Activated CD8-positive, alpha-beta T cell treated with anti-CD3 and anti-CD28 coated beads for 36 hours (primary cell): Measurements from ENCODE around the gene NAP1L1. TPM values are rescaled to one million over a fixed set of nuclear protein-coding genes. Genes with fewer than 3 reads are reported as not detected.

Source experiments
- ATAC-seq: fragments of 200-7000 bp; cut with Tn5 transposase; one replicate; pipeline ENCODE4 v1.10.0; 2021; ENCODE audit warnings: mild to moderate bottlenecking, moderate library complexity
- CTCF ChIA-PET: fragments of 350-600 bp; sonication (Branson Sonifier 250); formaldehyde crosslinking; loops from one replicate; lab custom pipeline; 2021; ENCODE audit warnings: antibody characterized with exemption; lab: Charles Lee
- POLR2A ChIA-PET: fragments of 350-600 bp; sonication (Branson Sonifier 250); formaldehyde crosslinking; loops from one replicate; lab custom pipeline; 2021; ENCODE audit warnings: antibody characterized with exemption; lab: Charles Lee
- DNase-seq: peaks from one replicate; pipeline ENCODE4 v3.0.0-alpha.2; 2020
- H3K27ac Mint-ChIP-seq: one replicate; pipeline ENCODE4 v1.8.0; 2021; ENCODE audit warnings: mild to moderate bottlenecking, mixed read lengths
- H3K27me3 Mint-ChIP-seq: one replicate; pipeline ENCODE4 v1.8.0; 2021; ENCODE audit warnings: mixed read lengths
- H3K36me3 Mint-ChIP-seq: one replicate; pipeline ENCODE4 v1.8.0; 2021; ENCODE audit warnings: low read depth, mixed read lengths
- H3K4me1 Mint-ChIP-seq: one replicate; pipeline ENCODE4 v1.8.0; 2021; ENCODE audit warnings: low read depth, mixed read lengths
- H3K4me3 Mint-ChIP-seq: one replicate; pipeline ENCODE4 v1.8.0; 2021; ENCODE audit warnings: mild to moderate bottlenecking, moderate library complexity, mixed read lengths
- H3K9me3 Mint-ChIP-seq: one replicate; pipeline ENCODE4 v1.8.0; 2021; ENCODE audit warnings: mixed read lengths
- intact Hi-C: fragments of 100-400 bp; cut with micrococcal nuclease; formaldehyde crosslinking; loops from one replicate; pipeline ENCODE4 v1.10.0; 2022
- total RNA-seq, 2 experiments: library from RNA; stranded (reverse); gene quantifications; one replicate each; pipeline ENCODE4 v1.2.3, GENCODE V29; 2021
- TF ChIP-seq, protein P1 (sequence below): fragments of 200-600 bp; IDR thresholded peaks from one replicate; pipeline ENCODE4 v1.8.0; 2022; ENCODE audit warnings: antibody characterized with exemption, mild to moderate bottlenecking

Gene NAP1L1
- total RNA-seq, 2 experiments from 2014 or later, result 1,090 to 1,104 TPM

DNA sequence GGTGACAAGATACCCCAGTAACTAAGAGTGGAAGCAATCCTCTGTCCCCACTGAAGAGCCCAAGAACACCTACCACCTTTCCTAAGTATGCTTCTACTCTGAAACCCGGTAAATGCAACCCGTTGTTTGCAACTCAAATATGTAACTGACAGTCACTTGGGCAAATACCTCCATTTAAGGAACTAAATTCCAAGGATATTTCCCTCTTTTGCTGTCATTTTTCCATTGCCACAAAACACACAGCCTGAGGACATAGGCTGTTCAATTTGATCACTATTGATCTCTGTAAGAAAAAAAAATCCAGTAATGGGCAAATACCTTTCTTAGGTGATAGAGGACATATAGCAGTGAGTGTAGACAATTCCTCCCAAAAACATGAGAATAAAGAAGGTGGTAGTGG is 46.3 kb downstream of the NAP1L1 start:
- TF ChIP-seq, protein P1, sequence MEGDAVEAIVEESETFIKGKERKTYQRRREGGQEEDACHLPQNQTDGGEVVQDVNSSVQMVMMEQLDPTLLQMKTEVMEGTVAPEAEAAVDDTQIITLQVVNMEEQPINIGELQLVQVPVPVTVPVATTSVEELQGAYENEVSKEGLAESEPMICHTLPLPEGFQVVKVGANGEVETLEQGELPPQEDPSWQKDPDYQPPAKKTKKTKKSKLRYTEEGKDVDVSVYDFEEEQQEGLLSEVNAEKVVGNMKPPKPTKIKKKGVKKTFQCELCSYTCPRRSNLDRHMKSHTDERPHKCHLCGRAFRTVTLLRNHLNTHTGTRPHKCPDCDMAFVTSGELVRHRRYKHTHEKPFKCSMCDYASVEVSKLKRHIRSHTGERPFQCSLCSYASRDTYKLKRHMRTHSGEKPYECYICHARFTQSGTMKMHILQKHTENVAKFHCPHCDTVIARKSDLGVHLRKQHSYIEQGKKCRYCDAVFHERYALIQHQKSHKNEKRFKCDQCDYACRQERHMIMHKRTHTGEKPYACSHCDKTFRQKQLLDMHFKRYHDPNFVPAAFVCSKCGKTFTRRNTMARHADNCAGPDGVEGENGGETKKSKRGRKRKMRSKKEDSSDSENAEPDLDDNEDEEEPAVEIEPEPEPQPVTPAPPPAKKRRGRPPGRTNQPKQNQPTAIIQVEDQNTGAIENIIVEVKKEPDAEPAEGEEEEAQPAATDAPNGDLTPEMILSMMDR, result no peak
- ChIA-PET POLR2A (no interaction called here), CTCF (interaction anchor here (0.8 to 2.1 kb wide), 8 partner anchors 11 to 554 kb away, joined by 3 to 27 read pairs (median 6); no protein-coding TSS in a partner anchor)
- Mint-ChIP-seq H3K36me3 (peaks cover 2% of the 10 kb centered on the region), H3K27ac (no peak overlapping the region), H3K4me1 (peaks cover 31% of the 10 kb centered on the region), H3K27me3 (no peaks in the 10 kb centered on the region), H3K4me3 (no peak overlapping the region), H3K9me3 (no peaks in the 10 kb centered on the region)
- DNase-seq (no peak), ATAC-seq (no peak)
- intact Hi-C loops, result loop anchor here (10.0 kb wide), 2 partner anchors 323 to 703 kb away; partner anchors contain the start of genes CAPS2 and GLIPR1L1

DNA sequence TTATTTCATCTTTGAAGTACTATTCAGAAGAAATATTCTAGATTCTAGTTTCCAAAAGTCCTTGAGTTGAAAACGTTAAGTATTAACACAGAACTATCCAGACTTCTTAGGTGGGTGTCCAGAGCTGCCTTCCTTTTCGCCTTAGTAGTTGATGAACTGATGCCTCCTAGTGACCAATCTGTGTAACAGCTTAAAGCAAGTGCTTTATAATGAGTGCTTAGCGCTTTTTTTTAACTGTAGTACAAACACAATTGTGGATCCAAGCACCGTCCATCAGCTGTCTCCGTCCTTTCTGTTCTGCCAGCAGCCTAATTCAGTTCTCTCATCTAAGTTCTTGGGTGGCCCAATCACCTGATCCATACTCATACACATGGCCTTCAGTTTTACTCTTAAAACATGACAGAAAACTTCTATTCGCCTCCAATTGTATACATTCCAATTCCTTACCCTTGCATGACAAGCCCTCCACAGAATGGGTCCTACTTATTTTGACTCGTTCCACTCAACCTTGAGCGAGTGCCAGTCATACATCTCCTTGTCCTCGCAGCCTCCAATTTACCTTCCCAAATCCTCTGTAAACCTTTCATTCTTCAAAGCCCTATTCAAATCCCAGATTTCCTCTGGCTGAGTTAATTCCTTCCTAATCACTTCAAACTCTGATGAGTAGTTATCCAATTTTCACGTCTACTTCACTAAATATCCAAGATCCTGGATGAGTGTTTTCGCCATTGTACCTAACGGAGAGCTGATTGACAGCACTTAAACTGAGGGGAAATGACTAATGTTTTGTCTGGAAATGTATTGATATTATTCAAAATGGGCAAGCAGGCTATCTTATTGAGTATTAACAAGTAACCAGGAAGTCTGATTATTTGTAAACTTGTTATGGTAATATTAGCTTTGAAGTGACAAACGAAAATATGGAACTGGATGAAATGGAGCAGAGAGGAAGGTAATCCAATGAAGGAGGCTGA is 47.1 kb downstream of the NAP1L1 start:
- Mint-ChIP-seq H3K9me3 (no peaks in the 10 kb centered on the region), H3K27me3 (no peaks in the 10 kb centered on the region), H3K27ac (no peak overlapping the region), H3K4me3 (no peak overlapping the region), H3K4me1 (peaks cover 37% of the 10 kb centered on the region), H3K36me3 (peaks cover 2% of the 10 kb centered on the region)
- peak; percentile 74 for ATAC-seq
- TF ChIP-seq, protein P1, result peak; percentile 77
- ChIA-PET POLR2A (interaction anchor here (0.9 kb wide), 1 partner anchor 509 kb away, joined by 3 read pairs; no protein-coding TSS in a partner anchor), CTCF (interaction anchor here (0.6 to 2.1 kb wide), 21 partner anchors 10 to 553 kb away, joined by 3 to 27 read pairs (median 3); partner anchors contain the start of gene KRR1)
- intact Hi-C loops, result loop anchor here (1.0 to 10.0 kb wide), 4 partner anchors 323 to 703 kb away; partner anchors contain the start of genes CAPS2, GLIPR1L1 and KRR1
- DNase-seq, result peak; percentile 32

DNA sequence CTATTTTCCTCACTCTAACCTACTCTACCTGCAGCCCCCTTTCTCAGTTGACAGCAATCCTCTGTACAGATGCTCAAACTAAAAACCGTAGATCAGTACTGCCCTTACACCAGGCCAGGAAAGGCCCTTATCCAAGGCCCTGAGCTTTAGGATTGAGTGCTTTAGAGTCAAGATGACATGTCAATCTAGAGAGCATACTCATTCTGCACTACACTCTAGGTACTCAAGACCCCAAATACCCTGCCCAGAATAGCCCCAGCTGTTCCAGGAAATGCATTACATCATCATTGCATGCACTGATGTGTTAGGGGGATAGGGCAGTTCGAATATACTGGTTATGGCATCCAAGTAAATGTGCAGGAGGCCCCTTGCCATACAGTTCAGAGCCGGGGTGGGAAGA is 49.4 kb downstream of the NAP1L1 start:
- ChIA-PET POLR2A (interaction anchor here (1.7 kb wide), 1 partner anchor 15 kb away, joined by 6 read pairs; no protein-coding TSS in a partner anchor), CTCF (interaction anchor here (0.9 to 1.1 kb wide), 2 partner anchors 524 to 551 kb away, joined by 3 read pairs; partner anchors contain the start of gene KRR1)
- Mint-ChIP-seq H3K27me3 (no peaks in the 10 kb centered on the region), H3K4me1 (peaks cover 40% of the 10 kb centered on the region), H3K36me3 (peaks cover 12% of the 10 kb centered on the region), H3K27ac (peak overlapping the region; percentile 66), H3K4me3 (no peak overlapping the region), H3K9me3 (no peaks in the 10 kb centered on the region)
- intact Hi-C loops, result loop anchor here (10.0 kb wide), 2 partner anchors 320 to 700 kb away; partner anchors contain the start of genes CAPS2 and GLIPR1L1
- DNase-seq, result peak; percentile 31
- TF ChIP-seq, protein P1, result no peak
- ATAC-seq, result no peak

DNA sequence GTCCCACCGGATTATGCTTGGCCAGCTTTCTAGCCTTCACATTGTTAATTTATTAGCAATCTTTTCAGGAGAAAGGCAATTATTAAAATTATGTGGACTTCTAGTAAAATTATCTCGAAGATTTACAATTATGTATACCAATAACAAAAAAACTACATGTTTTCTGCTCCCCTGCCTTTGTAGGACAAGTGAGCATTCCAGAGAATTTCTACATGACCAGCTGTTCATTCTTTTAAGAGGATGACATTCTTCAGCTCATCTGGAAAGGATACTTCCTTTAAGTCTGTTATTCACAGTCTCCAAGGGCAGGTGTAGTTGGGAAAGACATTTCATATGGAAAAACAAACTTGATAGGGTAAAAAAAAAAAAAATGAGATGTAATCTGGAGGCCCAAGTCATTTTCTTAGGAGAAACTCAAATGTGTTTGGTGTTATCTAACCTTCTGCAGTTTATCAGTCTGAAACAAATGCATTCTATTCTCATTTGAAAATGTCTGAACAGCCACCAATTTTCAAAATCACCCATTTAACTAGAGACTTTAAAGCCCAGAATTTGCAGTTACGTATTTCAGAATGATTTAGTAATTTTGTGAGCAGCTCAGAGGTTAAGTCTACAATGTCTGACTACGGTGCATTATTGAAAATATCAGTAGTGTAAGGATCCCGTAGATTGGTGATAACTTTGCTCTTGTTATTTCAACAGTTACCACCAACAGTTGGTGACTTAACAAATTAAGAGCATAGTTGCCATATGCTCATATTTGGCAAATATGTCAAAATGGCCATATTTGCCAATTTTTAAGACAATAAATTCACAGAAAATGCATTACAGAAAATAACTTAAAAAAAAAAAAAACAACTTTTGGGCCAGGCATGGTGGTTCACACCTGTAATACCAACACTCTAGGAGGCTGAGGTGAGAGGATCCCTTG is 51.1 kb downstream of the NAP1L1 start:
- intact Hi-C loops, result loop anchor here (5.0 to 10.0 kb wide), 4 partner anchors 216 to 699 kb away; partner anchors contain the start of genes CAPS2 and GLIPR1L1
- H3K27me3 Mint-ChIP-seq, result no peaks in the 10 kb centered on the region
- peak overlapping the region; percentile 97 for H3K4me3 Mint-ChIP-seq
- H3K4me1 Mint-ChIP-seq, result peaks cover 44% of the 10 kb centered on the region
- H3K9me3 Mint-ChIP-seq, result no peaks in the 10 kb centered on the region
- no peak for DNase-seq
- ChIA-PET POLR2A (interaction anchor here (0.6 to 6.0 kb wide), 12 partner anchors 7 to 128 kb away, joined by 3 to 75 read pairs (median 7); no protein-coding TSS in a partner anchor), CTCF (interaction anchor here (0.6 to 6.0 kb wide), 10 partner anchors 13 to 549 kb away, joined by 3 to 28 read pairs (median 11); no protein-coding TSS in a partner anchor)
- H3K36me3 Mint-ChIP-seq, result peaks cover 29% of the 10 kb centered on the region
- no peak for ATAC-seq
- H3K27ac Mint-ChIP-seq, result peak overlapping the region; percentile 98
- TF ChIP-seq, protein P1, result no peak
